Kidney (tissue), 14 donors: ENCODE data around the gene NEDD4L. TPM values are rescaled to one million over a fixed set of nuclear protein-coding genes. Genes with fewer than 3 reads are reported as not detected.

ENCODE experiments used
- DNase-seq, 5 donors: peaks; one replicate each; pipeline ENCODE4 v3.0.0-alpha.2; 2013 to 2020
- FAIRE-seq: peaks from 2 replicates; lab custom pipeline; 2012; peaks lifted over from hg19 to GRCh38; lab: Jason Lieb, UNC
- H3K27ac ChIP-seq, 2 donors: one replicate each; pipeline ENCODE4 v1.7.0; 2013; ENCODE audit warnings: low read depth in 2 of 2, low read length in 2 of 2, inconsistent platforms in 1 of 2
- H3K27me3 ChIP-seq: one replicate; pipeline ENCODE4 v1.7.1; 2013; ENCODE audit warnings: low read length, inconsistent platforms; ENCODE audit not compliant: control insufficient read depth, insufficient read depth
- H3K36me3 ChIP-seq, 3 donors: one replicate each; pipeline versions ENCODE4 v1.7.0 to v1.7.1; 2013; ENCODE audit warnings: low read length in 3 of 3, control low read depth in 1 of 3, inconsistent platforms in 1 of 3; ENCODE audit not compliant: insufficient read depth in 3 of 3, control insufficient read depth in 2 of 3
- H3K4me1 ChIP-seq, 3 donors: one replicate each; pipeline versions ENCODE4 v1.7.0 to v1.7.1; 2013; ENCODE audit warnings: low read length in 3 of 3, inconsistent platforms in 1 of 3, low read depth in 1 of 3; ENCODE audit not compliant: control insufficient read depth in 2 of 3, insufficient read depth in 2 of 3
- H3K4me3 ChIP-seq, 3 donors: one replicate each; pipeline versions ENCODE4 v1.7.0 to v1.8.1; 2013; ENCODE audit warnings: low read length in 3 of 3, control low read depth in 1 of 3, inconsistent platforms in 1 of 3
- H3K9ac ChIP-seq, 3 donors: one replicate each; pipeline versions ENCODE4 v1.7.0 to v1.7.1; 2013; ENCODE audit warnings: low read length in 3 of 3, control low read depth in 1 of 3, inconsistent platforms in 1 of 3
- H3K9me3 ChIP-seq, 3 donors: one replicate each; pipeline versions ENCODE4 v1.7.0 to v1.7.1; 2013; ENCODE audit warnings: low read length in 3 of 3, control low read depth in 1 of 3, inconsistent platforms in 1 of 3; ENCODE audit not compliant: control insufficient read depth in 2 of 3, insufficient read depth in 1 of 3
- intact Hi-C: fragments of 100-400 bp; cut with DNase I; formaldehyde crosslinking; loops from one replicate; pipeline ENCODE4 v1.11.1; 2022
- polyA plus RNA-seq: library from polyadenylated mRNA; stranded (reverse); fragments of 350-450 nt; fragmentation: Illumina TruSeq; extraction: RNeasy Lipid Tissue Mini Kit (QIAGEN cat#74804); gene quantifications from one replicate; pipeline ENCODE4 v1.2.3, GENCODE V29; 2014; ENCODE audit warnings: low read depth, low replicate concordance; ENCODE audit not compliant: insufficient read depth
- total RNA-seq: library from RNA; stranded (reverse); fragmentation: NEBNext Ultra II Directional; extraction: Animal tissue kit (Norgen Biotek cat#: 25700); gene quantifications from one replicate; pipeline ENCODE4 v1.2.1, GENCODE V29; 2021
- TF ChIP-seq, protein P1 (sequence below): IDR thresholded peaks from 3 replicates; pipeline ENCODE4 v1.5.1; 2012; ENCODE audit warnings: mild to moderate bottlenecking, moderate library complexity, borderline replicate concordance; ENCODE audit not compliant: insufficient read depth; ENCODE audit errors: extremely low read depth
- donor health status: control.
- donor health status: control.
- donor health status: control.
- donor health status: control.
- donor health status: control.
- donor health status: DM: yes; HTN: yes; CAD: no.
- donor health status: Normal renal cell carcinoma (clear cell type).

NEDD4L gene
- total and polyA plus RNA-seq, 2 donors from 2014 or later = 90.8 to 95.7 TPM

DNA sequence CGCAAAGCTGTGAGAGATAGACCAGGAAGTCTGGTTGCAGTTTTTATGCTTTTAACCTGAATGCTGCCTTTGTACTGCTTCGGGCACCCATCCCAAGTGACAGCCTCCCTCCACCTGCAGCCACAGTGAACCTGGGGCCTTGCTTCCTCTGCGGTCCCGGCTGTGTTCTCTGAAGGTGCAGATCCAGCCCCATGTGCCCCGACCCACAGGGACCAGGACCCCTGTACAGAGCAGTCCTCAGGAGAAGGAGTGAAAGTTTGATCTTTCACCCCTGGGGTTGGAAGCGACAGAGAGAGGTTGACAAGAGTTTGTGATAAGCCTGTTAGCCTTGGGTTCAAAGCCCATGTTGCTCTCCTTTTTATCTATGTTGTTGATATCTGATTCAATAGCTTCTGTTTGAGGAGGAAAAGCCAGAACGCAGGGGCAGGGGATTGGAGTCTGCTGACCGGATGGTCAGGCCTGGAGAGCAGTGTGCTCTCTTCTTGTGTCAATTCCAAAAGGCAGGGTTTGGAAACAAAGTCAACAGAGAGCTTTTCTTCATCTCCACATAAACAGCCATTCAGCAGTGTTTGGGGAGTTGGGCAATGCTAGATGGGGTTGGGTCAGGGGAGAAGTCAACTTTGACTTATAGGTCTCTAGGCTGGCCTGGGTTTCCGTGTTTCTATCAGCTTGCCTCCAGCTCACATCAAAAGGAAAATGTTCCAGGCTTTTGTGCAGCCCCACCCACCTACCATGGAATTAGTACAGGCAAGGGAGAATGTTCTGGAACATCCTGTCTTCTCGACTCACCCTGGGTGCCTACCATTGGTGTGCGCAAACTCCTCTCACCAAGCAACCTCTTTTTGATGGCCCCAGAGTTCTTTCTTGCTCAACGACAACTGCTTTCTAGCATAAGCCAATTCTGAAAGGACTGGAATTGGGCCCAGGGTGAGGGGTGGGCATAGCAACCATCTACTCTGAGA is 369.9 kb downstream of the NEDD4L start:
- Histone ChIP-seq H3K9me3 (no peaks in the 10 kb centered on the region), H3K4me1 (peaks cover 0 to 17% (median 0%) of the 10 kb centered on the region in 3 donors), H3K27me3 (no peaks in the 10 kb centered on the region), H3K27ac (no peak overlapping the region), H3K9ac (no peak overlapping the region), H3K4me3 (no peak overlapping the region), H3K36me3 (no peaks in the 10 kb centered on the region)
- FAIRE-seq (no peak), DNase-seq (no peak)
- intact Hi-C loops = loop anchor here (10.0 kb wide), 1 partner anchor 61 kb away; no protein-coding TSS in a partner anchor
- TF ChIP-seq, protein P1, sequence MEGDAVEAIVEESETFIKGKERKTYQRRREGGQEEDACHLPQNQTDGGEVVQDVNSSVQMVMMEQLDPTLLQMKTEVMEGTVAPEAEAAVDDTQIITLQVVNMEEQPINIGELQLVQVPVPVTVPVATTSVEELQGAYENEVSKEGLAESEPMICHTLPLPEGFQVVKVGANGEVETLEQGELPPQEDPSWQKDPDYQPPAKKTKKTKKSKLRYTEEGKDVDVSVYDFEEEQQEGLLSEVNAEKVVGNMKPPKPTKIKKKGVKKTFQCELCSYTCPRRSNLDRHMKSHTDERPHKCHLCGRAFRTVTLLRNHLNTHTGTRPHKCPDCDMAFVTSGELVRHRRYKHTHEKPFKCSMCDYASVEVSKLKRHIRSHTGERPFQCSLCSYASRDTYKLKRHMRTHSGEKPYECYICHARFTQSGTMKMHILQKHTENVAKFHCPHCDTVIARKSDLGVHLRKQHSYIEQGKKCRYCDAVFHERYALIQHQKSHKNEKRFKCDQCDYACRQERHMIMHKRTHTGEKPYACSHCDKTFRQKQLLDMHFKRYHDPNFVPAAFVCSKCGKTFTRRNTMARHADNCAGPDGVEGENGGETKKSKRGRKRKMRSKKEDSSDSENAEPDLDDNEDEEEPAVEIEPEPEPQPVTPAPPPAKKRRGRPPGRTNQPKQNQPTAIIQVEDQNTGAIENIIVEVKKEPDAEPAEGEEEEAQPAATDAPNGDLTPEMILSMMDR = no peak

DNA sequence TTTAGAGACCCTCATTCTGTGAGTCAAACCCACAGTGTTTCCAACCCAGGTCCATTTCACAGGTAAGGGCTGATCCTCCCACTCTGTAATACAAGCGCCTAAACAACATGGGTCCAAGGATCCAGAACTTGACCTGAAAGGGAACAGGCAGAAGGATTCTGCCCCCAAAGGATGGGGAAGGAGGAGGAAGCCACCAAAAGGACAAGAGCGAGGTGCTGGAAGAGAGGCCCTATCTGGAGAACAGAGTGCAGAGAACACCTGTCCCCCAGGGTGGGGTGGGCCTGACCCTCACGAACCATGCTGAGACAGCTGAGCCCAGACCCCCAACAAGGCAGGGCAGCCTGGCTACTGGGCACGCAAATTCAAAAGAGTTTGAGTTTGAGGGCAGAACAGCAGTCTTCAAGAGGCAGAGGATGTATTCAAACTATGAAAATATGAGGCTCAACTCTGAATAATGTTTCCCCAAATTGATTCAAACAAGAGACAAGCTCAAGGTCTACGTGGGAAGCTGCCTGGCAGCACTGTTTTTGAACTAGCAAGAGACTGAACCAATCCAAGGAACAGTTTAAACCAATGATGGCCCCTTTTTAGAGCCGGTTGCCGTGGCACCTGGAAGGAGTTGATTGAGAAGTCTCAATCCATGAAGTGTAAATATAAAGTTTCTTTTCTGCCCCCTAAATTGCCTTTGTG is 372.1 kb downstream of the NEDD4L start:
- intact Hi-C loops = loop anchor here (10.0 kb wide), 1 partner anchor 59 kb away; no protein-coding TSS in a partner anchor
- no peaks in the 10 kb centered on the region for H3K36me3 ChIP-seq
- no peak for DNase-seq
- H3K27ac ChIP-seq = peak overlapping the region in 1 of 2 donors; percentile 33
- no peak overlapping the region for H3K4me3 ChIP-seq
- no peaks in the 10 kb centered on the region for H3K27me3 ChIP-seq
- H3K4me1 ChIP-seq = peaks cover 0 to 17% (median 0%) of the 10 kb centered on the region in 3 donors
- TF ChIP-seq, protein P1 = no peak
- H3K9me3 ChIP-seq = peaks cover 0 to 1% (median 0%) of the 10 kb centered on the region in 3 donors
- FAIRE-seq = no peak
- H3K9ac ChIP-seq = no peak overlapping the region

GRCh38 chr18:58416704-58417683 is 373.0 kb downstream of the NEDD4L start:
- FAIRE-seq (no peak), DNase-seq (peak in 1 of 5 donors; percentile 38)
- peaks cover 0 to 1% (median 0%) of the 10 kb centered on the region in 3 donors for H3K9me3 ChIP-seq
- peaks cover 0 to 17% (median 0%) of the 10 kb centered on the region in 3 donors for H3K4me1 ChIP-seq
- intact Hi-C loops = loop anchor here (10.0 kb wide), 1 partner anchor 58 kb away; no protein-coding TSS in a partner anchor
- TF ChIP-seq, protein P1 = no peak
- H3K9ac ChIP-seq = no peak overlapping the region
- H3K27ac ChIP-seq = peak overlapping the region in 1 of 2 donors; percentile 1
- no peak overlapping the region for H3K4me3 ChIP-seq
- no peaks in the 10 kb centered on the region for H3K36me3 ChIP-seq
- no peaks in the 10 kb centered on the region for H3K27me3 ChIP-seq
